Fibroblast of skin of right quadriceps (primary cell): ENCODE results near the gene SUGCT.
"Not testable (repeated sequence)": the region's sequence is repeated elsewhere in the genome, so short reads cannot be mapped to it uniquely, and the experiment has no call there.

Source experiments
- DNase-seq: peaks from one replicate; pipeline ENCODE4 v3.0.0-alpha.2; 2013

SUGCT gene

DNA sequence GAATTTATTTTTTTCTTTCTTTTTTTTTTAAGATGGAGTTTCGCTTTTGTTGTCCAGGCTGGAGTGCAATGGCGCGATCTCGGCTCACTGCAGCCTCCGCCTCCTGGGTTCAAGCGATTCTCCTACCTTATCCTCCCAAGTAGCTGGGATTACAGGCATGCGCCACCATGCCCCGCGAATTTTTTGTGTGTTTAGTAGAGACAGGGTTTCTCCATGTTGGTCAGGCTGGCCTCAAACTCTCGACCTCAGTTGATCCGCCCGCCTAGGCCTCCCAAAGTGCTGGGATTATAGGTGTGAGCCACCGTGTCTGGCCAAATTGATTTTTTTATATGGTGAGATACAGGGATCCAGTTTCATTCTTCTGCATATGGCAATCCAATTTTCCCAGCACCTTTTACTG, 5.1 kb downstream of the SUGCT start:
- DNase-seq: not testable (repeated sequence)

DNA sequence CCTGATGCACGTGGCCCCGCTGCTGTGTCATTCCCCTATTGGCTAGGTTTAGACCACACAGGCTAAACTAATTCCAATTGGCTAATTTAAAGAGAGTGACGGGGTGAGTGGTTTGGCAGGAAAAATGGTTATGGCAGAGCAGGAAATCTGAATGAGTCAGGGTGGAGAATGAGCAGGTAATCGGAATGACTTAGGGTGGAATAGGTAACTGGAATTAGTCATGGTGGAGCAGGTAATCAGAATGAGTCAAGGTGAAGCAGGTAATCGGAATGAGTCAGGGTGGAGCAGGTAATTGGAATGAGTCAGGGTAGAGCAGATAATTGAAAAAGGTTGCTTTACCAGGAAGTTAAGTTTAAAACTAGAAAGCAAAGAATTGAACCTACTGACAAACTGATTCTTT, 7.1 kb downstream of the SUGCT start:
- DNase-seq: not testable (repeated sequence)

DNA sequence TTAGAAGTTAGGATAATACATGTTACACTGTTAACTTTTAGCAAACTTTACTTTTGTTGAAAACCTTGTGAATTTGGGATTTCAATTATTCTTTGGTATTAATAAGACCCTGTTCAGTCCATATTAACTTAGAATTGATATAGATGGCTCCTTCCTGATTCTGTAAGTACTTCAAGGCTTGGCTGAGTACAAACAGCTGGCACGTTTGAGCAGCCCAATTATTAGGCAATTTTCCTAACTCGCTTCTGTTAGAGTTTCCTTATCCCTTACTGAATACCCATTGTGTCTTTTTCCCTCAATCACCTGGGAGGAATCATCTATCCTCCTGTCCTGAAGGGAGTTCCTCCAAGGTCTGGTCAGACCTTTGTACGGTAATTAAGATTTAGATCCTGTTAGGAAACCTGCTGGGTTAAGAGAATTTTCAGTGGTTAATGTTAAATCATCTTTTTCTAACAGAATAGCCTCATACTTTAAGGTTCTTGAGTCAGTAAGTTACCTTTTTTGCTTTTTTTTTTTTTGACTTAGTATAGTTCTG, 10.9 kb downstream of the SUGCT start:
- not testable (repeated sequence) for DNase-seq

DNA sequence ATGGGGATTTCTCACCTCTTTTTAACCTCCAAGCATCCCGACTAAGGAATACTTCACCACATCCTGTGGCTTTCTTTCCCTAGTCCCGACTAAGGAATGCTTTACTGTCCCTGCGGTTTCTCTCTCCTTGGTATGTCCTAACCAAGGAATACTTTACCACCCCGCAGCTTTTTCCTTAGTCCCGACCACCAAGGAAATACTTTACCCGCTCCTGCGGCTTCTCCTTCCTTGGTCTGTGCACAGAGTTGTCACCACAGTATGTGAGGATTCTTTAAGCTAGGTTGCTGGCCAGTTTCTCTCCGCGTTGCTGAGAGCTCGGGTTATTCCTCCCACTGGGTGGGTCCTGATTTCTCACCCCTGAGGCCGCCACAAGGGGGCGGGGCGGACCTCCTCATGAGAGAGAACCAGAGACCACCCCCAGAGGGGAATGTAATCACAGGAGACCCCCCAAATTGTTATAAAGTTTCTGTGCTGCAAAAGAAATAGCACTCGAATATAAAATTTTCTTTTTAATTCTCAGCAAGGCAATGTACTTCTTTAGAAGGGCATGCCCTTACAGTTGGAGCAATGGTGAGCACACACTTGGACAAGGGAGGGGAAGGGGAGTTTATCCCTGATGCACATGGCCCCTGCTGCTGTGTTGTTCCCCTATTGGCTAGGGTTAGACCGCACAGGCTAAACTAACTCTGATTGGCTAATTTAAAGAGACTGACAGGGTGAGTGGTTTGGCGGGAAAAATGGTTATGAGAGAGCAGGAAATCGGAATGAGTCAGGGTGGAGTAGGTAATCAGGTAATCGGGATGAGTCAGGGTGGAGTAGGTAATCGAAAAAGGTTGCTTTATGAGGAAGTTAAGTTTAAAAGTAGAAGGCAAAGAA, 12.8 kb downstream of the SUGCT start:
- DNase-seq: peak; percentile 42

DNA sequence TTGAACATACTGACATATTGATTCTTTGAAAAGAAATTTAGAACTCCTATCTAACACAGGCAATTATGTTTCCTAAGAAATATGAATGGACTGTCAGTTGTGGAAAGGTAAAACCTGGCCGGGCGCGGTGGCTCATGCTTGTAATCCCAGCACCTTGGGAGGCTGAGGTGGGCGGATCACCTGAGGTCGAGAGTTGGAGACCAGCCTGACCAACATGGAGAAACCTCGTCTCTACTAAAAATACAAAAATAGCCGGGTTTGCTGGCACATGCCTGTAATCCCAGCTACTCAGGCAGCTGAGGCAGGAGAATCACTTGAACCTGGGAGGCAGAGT, 13.4 kb downstream of the SUGCT start:
- DNase-seq: not testable (repeated sequence)

DNA sequence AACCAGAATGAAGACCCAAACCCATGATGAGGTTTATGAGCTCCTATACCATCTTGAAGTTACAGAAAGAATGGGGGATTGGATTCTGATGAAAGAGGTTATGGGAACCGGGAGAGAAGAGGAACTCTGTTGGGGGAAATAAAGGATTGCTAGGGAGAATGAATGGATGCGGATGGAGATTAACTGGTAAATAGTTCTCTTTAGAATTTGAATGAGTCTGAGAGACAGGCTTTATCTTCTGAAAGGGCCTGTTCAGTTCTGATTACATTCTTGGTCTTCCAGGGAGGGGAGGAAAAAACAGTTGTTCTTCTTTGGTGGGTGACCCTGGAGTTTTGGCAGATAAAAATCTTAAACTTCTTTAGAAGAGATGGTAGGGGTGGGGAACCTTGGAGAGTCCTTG, 13.9 kb downstream of the SUGCT start:
- no peak for DNase-seq

DNA sequence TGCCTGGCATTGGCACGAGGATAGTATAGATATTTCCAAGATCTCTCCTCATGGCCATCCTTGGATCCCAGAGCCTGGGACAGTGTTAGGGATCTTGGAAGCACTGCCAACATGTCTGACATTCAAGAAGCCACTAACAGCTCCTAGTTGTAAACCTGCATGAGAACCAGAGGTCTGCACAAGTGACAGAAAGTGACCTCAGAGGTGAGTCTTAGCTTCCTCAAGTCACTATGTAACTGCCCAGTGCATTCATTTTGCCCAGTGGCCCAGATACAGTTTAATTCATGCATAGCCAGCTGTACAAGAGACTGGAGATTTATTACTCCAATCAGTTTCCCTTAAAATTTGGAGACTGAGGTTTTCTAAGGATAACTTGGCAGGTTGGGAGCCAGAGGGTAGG, 16.7 kb downstream of the SUGCT start:
- DNase-seq: no peak

DNA sequence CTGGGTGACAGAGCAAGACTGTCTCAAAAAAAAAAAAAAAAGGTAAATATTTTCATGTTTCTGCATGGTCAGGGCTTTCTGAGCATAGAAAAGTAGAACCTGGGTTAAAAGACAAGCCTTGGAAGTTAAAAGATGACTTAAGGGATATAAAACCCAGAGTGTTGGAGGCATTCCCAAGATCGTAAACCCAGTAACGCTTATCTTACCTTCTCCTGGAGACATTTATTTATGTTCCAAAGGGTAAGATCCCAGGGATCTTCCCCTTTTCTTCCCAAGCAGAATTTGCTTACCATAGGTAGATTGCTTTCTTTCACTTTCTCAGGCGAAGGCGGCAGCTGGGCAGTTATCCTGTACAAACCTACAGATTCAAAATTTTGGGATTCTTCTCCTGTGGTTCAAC, 22.2 kb downstream of the SUGCT start:
- no peak for DNase-seq

DNA sequence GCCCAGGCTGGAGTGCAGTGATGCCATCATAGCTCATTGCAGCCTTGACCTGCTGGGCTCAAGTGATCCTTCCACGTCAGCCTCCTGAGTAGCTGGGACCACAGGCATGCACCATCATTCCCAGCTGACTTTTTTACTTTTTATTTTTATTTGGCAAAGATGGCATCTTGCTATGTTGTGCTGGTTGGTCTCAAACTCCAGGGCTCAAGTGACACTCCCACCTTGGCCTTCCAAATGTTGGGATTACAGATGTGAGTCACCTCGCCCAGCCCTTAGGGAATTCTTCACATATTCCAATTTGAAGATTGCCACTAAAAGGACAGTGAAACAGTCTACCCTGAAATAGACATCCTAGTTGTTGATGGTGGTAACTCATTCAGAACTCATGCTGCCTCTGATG, 27.7 kb downstream of the SUGCT start:
- peak; percentile 10 for DNase-seq

DNA sequence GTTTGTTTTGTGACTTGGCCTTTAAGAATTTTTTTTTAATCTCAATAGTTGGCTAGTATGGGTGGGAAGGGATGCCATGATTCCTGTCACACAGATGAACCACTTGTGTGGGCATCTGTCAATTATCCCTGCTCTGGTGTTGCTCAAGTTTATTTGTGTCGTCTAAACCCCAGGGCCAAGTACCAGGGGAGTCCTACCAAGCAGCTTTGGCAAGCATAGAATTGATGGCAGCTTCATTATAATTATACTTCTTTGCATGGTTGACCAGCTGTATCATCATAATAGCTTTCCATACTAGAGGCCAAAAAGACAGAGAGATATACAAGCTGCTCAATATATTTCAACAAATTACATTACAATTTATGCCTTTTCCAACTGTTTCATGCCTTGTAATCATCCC, 30.4 kb downstream of the SUGCT start:
- DNase-seq: no peak

DNA sequence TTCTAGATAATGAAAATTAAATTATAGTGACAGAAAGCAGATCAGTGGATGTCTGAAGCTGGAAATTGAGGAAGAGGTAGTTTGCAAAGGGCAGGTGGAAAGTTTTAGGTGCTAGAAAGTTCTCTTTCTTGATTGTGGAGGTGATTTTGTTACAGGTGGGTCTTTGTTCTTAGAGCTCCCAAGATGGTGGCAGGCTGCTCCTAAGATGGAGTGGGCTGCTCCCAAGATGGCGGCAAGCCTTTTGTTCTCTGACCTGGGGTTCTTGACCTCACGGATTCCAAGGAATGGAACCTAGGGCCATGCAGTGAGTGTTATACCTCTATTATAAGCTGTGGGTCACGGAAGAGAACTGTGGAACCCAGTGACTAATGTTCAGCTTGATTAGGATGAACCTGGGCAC, 32.5 kb downstream of the SUGCT start:
- DNase-seq: no peak

DNA sequence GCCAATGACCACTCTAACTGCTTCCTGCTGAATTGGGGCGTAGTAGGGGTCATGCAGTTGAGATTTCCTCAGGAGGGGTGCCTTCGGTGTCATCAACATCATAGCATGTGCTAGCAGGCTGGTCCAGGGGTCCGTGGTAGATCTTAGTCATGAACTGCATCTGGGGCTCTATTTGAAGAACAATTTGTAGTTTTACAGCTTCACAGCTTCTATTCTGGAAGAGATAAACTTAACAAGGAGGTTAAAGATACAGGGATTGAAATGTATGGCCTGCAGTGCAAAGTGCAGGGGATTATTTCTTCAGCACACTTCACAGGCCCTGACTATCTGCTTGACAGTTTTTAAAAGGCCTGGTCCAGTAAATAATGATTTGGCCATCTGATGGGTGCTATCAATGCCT, 33.5 kb downstream of the SUGCT start:
- DNase-seq: not testable (repeated sequence)

DNA sequence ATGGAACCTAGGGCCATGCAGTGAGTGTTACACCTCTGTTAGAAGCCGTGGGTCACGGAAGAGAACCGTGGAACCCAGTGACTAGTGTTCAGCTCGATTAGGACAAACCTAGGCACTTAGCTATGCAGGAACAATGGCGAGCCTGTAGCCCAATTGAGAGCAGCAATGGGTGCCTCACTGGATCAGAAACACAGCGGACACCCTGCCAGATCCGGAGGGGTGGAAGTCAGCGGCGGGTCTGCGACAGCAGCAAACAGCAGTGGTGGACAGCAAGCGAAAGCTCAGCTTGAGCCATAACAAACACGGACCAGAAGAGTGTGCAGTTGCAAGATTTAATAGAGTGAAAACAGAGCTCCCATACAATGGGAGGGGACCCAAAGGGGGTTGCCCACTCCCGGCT, 38.3 kb downstream of the SUGCT start:
- not testable (repeated sequence) for DNase-seq

DNA sequence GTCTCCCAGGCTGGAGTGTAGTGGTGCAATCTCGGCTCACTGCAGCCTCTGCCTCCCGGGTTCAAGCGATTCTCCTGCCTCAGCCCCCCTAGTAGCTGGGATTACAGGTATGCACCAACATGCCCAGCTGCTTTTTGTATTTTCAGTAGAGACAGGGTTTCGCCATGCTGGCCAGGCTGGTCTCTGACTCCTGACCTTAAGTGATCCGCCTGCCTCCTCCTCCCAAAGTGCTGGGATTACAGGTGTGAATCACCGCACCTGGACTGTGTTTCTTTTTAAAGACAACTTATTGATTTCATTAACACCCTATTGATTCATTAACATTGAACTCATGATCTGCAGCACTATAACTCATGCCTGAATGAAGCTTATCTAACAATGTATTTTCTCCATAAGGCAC, 40.5 kb downstream of the SUGCT start:
- not testable (repeated sequence) for DNase-seq

DNA sequence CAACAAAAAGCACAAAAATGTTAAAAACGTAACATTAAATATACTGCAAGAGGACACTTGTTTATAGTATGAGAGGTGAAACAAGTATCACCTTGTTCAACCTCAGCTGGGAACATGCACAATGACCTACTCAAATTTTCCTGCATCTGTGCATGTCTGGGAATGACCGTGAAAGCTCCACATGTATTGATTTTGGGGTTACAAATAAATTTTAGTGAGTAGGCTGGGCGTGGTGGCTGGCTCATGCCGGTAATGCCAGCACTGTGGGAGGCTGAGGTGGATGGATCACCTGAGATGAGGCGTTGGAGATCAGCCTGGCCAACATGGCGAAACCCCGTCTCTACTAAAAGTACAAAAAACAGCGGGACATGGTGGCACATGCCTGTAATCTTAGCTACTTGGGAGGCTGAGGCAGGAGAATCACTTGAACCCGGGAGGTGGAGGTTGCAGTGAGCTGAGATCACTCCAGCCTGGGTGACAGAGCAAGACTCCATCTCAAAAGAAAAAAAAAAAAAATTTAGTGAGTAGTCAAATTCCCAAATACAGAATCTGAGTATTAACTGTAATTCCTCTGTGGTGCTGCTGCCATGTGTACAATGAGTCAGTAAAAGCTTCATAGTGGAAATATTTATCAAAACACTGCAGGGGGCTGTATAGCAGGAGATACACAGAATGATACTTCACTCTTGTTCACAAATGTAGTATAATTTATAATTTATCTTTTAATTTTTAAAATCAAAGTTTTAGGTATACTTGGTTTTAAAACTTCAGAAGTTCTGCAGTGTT, 41.1 kb downstream of the SUGCT start:
- DNase-seq: peak; percentile 68

DNA sequence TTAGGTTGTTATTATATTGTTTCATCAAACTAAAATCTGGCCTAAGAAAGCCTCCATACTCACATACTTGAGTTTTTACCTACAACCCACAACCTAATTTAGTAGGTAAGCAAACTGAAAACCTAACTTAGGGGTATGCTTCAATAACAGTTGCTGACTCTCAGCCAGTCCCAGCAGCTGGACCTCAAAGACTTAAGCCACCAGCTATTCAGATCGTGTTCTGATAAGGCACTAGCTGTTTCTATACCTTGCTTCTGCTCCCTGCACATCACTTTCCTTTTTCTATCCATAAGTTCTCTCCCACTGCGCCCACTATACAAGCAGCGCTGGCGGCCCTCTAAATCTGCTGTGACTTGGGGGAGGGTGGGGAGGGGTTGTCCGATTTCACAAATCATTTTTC, 42.3 kb downstream of the SUGCT start:
- DNase-seq: no peak

DNA sequence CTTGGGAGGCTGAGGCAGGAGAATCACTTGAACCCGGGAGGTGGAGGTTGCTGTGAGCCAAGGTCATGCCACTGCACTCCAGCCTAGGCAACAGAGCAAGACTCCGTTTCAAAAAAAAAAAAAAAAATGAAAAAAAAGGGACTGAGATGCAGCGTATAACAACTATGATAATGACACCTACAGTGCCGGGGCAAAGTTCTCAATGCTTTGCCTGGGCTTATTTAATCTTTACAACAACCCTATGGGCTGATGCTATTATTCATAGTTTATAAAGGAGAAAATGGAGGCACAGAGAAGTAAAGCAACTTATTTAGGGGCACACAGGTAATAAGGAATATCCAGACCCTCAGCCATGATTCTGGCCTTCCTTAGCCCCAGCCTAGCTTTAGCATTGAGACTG, 47.6 kb downstream of the SUGCT start:
- DNase-seq: no peak

DNA sequence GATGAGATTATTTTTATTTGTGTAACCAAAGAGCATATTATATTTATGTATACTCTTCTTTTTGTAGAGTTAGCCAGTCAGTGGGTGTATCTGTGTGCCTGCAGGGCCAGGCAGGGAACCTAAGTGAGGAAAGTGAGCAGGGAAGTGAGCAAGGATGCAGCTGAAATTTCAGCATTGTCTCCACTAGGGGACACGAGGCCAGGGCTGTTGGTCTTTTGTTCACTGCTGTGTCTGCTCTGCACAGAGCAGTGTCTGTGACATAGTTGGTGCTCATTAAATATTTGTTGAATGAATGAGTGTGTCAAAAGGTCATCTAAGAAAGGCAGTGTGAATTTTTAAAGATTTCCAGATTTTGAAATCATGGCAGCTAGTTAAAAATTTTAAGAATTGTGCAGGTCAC, 51.8 kb downstream of the SUGCT start:
- no peak for DNase-seq

DNA sequence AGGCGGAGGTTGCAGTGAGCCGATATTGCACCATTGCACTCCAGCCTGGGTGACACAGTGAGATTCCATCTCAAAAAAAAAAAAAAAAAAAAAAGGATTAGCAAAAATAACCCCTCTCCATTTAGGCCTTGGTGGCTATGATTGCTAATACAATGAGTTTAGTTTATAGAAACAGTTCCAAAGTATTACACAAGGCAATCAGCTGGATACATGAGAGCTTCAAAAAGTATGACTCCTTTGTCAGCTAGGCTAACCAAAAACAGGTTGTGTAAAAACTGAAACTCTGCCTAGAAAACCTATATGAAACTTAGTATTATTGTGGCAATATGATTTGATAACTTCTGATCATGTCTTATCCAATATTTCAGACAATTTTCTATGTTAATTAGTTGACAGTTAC, 57.2 kb downstream of the SUGCT start:
- peak; percentile 55 for DNase-seq

DNA sequence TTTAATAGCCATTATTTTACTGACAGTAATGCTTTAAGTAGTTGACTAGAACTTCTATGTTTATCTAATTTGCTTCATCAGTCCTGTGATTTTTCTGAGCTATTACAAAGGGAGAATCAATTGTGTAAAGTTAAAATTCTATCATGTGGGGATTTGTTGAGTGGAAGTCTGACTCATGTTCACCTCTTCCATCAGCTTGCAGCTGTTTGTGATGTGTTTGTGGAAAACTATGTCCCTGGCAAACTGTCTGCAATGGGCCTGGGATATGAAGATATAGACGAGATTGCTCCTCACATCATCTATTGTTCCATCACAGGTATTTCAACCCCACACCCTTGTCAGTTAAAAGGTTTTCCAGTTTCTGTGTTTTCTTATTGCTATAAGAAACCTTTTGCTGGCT, 59.9 kb downstream of the SUGCT start:
- peak; percentile 39 for DNase-seq

DNA sequence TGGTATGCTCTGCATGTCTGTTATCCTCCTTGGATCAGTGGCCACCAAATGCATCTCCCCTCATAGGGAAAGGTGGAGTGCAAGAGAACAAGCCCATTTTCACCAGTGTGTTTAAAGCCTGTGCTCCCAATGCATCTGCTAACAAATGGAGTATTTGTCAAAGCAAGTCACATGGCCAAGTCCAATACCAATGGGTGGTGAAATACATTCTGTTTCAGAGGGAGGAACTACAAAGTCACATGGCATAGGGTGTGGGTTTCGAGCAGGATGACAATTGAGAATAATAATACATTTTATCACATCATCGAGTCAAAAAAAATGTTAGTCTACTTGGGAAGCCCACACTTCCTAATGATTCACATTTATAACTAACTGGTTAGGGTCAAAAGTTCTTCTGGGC, 62.7 kb downstream of the SUGCT start:
- DNase-seq: no peak

DNA sequence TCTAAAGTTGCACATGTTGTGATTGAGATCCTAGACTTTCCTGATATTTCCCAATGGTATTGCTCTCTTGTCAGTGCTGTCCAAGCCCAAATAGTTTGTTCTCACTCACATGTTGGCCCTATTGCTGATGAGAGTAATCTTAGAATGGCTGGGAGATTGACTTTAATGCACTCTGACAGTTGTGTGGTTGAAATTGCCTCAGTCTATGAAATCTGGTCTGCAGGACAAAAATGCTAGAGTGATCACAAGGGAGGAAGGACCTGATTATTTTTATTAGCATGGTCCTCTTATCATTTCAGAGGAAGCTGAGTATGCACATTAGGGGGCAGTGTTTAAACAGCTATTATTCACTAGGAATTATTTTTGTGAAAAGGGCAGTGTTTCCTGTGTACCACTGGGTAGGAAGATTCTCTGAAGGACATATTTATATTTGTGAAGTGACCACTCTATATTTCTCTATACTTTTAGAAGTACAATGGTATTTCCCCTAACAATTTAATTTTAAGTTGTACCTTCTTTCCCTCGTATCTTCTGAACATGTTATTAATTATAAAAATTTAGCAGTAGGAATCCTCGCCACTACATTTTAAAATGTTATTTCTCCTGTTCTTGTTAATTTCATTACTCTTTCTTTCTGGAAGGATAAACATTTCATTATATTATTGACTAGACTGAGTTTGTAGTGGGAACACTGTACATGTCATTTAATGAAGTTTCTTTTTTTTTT, 64.4 kb downstream of the SUGCT start:
- peak; percentile 68 for DNase-seq

DNA sequence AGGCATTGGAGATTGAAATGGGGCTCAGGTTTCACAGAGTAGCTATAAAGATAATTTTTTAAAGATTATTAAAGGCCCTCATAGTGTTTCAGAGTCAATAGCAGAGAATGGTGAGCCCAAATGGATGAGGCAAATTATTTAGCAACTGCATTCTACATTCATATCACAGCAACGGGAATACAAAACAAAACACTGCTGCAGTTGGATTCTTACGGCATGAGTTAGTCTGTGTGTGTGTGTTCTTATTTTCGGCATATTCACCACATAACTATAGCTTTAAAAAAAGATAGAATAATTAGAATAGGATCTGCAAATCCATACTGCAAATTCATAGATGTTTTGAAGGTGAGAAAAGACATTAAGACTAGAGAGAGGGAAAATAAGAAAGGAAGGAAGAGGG, 66.0 kb downstream of the SUGCT start:
- peak; percentile 79 for DNase-seq
